HL-60/S4 treated with retinoic acid at 250 ng/mL for 4 days and 3 days (cell line): ENCODE measurements around the gene NDUFB7.
"Not testable (repeated sequence)": the region's sequence is repeated elsewhere in the genome, so short reads cannot be mapped to it uniquely, and the experiment has no call there.

ENCODE experiments used
- in situ Hi-C: fragments of 300-500 bp; cut with MboI; formaldehyde crosslinking; loops from 2 replicates; pipeline ENCODE4 v1.7.0; 2022; ENCODE audit warnings: low sequenced_read_pairs

NDUFB7 gene

DNA sequence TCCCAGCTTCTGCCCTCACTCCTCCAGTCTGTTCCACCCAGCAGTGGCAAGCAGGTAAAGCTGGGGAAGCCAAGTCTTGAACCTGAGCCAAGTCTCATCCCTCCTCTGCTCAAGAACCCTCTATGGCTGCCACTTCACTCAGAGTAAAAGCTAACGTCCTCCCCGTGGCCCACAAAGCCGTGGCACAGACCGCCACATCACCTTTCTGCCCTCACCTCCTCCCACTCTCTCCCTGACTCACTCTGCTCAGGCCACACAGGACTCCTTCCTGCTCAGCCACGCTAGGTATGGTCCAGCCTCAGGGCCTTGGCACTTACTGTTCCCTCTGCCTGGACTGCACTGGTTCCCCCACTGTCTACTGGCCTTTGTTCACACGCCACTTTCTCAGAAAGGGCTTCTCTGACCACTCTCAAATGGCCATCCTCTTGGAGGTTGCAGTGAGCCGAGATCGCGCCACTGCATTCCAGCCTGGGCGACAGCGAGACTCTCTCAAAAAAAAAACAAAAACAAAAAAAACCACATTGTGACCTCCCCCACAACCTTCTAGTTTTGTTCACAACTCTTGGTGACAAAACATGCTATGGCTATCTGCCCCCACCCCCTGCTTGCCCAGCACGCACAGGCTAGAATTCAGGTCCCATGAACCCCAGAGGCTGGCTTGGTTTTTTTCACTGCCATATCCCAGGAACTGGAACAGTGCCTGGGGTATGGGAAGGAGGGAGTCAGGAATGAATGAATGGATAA lies 15.8 kb downstream of the NDUFB7 start:
- in situ Hi-C loops = loop anchor here (25.0 kb wide), 1 partner anchor 331 kb away; the partner anchor contains the start of gene OR7A17

DNA sequence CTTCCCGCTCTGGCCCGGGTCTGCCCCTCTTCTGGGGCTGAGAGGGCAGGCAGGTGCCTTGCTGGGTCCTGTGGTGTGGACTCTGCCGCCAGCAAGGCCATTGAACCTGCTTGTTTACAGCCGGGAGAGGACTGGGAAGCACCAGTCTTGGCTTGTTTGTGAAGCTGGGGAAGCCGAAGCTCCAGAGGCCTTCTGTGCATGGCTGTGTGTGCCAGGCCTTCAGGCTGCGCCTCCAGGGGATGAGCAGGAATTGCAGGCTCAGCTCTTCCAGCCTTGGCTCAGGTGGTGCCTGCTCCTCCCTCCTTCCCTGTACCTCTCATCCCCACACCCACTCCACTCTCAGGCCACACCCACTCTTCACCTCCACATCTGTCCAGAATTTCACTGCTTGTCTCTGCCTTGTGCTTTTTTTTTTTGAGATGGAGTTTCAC lies 17.5 kb downstream of the NDUFB7 start:
- in situ Hi-C loops = loop anchor here (25.0 kb wide), 1 partner anchor 333 kb away; the partner anchor contains the start of gene OR7A17

DNA sequence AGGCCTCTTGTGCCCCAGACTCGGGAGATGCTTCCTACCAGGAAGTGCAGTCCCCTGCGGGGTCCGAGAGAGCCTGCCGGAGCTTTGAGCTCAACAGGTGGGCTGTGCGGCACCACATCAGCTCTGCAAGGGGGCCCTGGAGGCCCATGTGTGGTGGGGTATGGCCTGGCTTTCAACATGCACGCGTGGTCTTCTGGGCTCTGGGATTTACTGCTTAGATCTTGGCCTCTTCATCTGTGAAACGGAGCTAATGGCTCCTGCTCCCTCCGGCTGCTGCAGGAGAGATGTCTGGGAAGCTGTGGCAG lies 18.0 kb downstream of the NDUFB7 start:
- in situ Hi-C loops = loop anchor here (25.0 kb wide), 1 partner anchor 333 kb away; the partner anchor contains the start of gene OR7A17

DNA sequence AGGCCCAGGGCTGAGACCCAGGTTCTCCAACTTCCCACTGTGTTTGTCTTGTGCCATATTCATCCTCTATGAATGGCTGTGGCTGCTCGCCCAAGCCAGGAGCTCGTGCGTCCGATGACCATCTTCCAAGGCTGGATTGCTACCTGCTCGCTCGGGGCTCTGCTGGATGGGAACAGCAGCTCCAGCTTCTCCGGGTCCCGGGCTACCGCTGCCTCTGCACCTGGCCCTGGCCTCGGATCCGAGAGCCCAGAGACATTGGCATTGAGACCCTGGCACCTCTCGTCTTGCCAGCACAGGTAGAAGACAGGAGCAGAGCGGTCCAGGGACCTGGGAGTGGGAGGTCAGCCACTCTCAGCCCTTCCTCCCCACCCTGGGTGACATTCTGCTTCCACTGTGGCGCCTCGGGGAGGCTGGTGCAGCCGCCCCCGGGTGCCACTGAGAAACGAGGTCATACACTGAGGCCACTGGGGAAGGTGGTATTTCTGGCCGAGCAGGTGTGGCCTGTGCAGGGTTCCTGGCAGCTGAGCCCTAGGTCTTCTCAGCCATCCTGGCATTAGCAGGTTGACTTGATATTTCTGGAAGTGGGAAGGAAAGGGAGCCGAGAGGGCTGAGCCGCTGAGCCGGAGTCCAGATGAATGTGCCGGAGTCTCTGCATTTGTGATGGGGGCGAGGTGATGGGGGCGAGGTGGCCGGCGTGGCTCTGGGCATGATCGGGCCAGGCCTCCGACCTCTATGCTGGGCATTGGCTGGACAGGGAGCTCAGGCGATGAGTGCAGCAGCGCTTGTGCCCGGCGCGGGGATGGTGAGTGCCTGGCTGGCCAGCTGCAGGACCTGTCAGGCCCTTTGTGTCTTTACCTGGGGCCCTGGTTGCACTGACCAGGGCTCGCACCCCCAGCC lies 18.6 kb downstream of the NDUFB7 start:
- in situ Hi-C loops = loop anchor here (25.0 kb wide), 1 partner anchor 334 kb away; the partner anchor contains the start of gene OR7A17

DNA sequence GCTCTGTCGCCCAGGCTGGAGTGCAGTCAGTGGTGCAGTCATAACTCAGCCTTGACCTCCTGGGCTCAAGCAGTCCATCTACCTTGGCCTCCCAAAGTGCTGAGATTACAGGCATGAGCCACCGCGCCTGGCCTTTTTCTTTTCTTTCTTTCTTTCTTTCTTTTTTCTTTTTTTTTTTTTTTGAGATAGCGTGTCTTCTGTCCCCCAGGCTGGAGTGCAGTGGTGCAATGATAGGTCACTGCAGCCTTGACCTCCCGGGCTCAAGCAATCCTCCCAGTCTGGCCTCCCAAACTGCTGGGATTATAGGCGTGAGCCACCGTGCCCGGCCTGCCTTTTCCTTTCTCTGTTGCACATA lies 19.9 kb downstream of the NDUFB7 start:
- in situ Hi-C loops = loop anchor here (25.0 kb wide), 1 partner anchor 335 kb away; the partner anchor contains the start of gene OR7A17

GRCh38 chr19:14551134-14552005 lies 20.5 kb downstream of the NDUFB7 start:
- in situ Hi-C loops = loop anchor here (25.0 kb wide), 1 partner anchor 336 kb away; the partner anchor contains the start of gene OR7A17

GRCh38 chr19:14550201-14550754 lies 21.6 kb downstream of the NDUFB7 start:
- in situ Hi-C loops = loop anchor here (25.0 kb wide), 1 partner anchor 337 kb away; the partner anchor contains the start of gene OR7A17

GRCh38 chr19:14545716-14546082 lies 26.2 kb downstream of the NDUFB7 start:
- in situ Hi-C loops = no loop called here

- in situ Hi-C loops = no loop called here
These were observed 26.7 kb downstream of the NDUFB7 start for GRCh38 chr19:14544977-14545715.

DNA sequence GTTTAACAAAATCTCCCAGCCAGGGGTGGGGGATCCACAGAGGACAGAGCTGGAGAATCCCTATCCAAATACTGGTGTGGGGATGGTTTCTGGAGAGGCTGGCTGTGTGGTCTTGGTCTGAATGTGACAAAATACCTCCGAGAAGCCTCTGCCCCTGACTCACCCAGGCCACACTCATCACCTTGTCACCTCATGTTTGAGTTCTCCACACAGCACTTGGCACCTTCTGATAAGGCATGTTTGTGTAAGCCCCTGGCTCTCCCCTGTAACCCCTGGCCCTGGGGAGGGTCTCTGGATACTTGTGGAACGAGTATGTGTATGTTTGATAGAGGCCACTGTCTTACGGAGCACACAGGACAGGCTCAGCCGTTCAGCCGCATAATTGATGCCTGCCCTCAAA lies 27.8 kb downstream of the NDUFB7 start:
- in situ Hi-C loops = no loop called here

GRCh38 chr19:14542711-14543328 lies 29.0 kb downstream of the NDUFB7 start:
- in situ Hi-C loops = no loop called here

GRCh38 chr19:14541979-14542378 lies 29.9 kb downstream of the NDUFB7 start:
- in situ Hi-C loops = not testable (repeated sequence)

- in situ Hi-C loops = no loop called here
These were observed 30.9 kb downstream of the NDUFB7 start for GRCh38 chr19:14540741-14541525.

- in situ Hi-C loops = no loop called here
These were observed 34.8 kb downstream of the NDUFB7 start for GRCh38 chr19:14536926-14537692.

GRCh38 chr19:14533450-14533849 lies 38.4 kb downstream of the NDUFB7 start:
- in situ Hi-C loops = no loop called here

- in situ Hi-C loops = no loop called here
These were observed 41.4 kb downstream of the NDUFB7 start for GRCh38 chr19:14530506-14530905.

DNA sequence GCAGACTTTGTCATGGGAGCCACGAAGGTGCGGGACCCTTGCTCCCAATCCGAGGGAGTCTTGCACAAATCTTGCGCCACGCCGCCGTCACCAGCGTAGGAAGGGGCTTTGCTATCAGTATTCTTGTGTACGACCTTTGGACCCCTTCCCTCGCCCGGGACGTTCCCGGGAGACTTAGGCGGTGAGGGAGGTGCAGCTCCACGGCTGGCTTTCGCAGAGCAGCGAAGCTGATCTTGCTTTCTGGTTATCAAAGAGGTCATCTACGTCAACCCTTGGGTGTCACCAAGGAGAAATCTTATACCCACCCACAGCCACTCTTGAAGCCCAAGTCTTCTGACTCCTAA lies 41.9 kb downstream of the NDUFB7 start:
- in situ Hi-C loops = no loop called here
